GM06990 (cell line): ENCODE results near the gene LRRC56.

ENCODE experiments used
- DNase-seq: peaks from one replicate; pipeline ENCODE4 v3.0.0-alpha.2; 2011; ENCODE audit not compliant: insufficient read length; ENCODE audit errors: extremely low read depth
- H3K27me3 ChIP-seq: replicated peaks from 2 replicates; pipeline ENCODE4 v1.6.0; 2011; ENCODE audit warnings: low read length; ENCODE audit not compliant: control insufficient read depth, insufficient read depth
- H3K36me3 ChIP-seq: 2 replicates; pipeline ENCODE4 v1.5.1; 2011; ENCODE audit warnings: low read length; ENCODE audit not compliant: control insufficient read depth, insufficient read depth
- H3K4me3 ChIP-seq: replicated peaks from 2 replicates; pipeline ENCODE4 v1.5.1; 2011; ENCODE audit warnings: low read depth, mild to moderate bottlenecking, control low read depth, low read length
- CTCF ChIP-seq: IDR thresholded peaks from 2 replicates; pipeline ENCODE4 v1.5.1; 2011; ENCODE audit warnings: low read length, control low read depth, mild to moderate bottlenecking, inconsistent platforms; ENCODE audit not compliant: insufficient read depth, poor library complexity, severe bottlenecking

The LRRC56 gene

GRCh38 chr11:499201-500076 is 37.9 kb upstream of the LRRC56 start:
- H3K27me3 ChIP-seq, result no peaks in the 10 kb centered on the region
- no peak overlapping the region for H3K4me3 ChIP-seq
- no peak for DNase-seq
- H3K36me3 ChIP-seq, result peaks cover 43% of the 10 kb centered on the region
- no peak for TF ChIP-seq CTCF

GRCh38 chr11:501001-501682 is 36.2 kb upstream of the LRRC56 start:
- DNase-seq, result no peak
- H3K4me3 ChIP-seq, result no peak overlapping the region
- H3K36me3 ChIP-seq, result peaks cover 40% of the 10 kb centered on the region
- no peaks in the 10 kb centered on the region for H3K27me3 ChIP-seq
- no peak for TF ChIP-seq CTCF

GRCh38 chr11:501683-502287 is 35.5 kb upstream of the LRRC56 start:
- H3K27me3 ChIP-seq, result no peaks in the 10 kb centered on the region
- DNase-seq, result no peak
- peaks cover 39% of the 10 kb centered on the region for H3K36me3 ChIP-seq
- TF ChIP-seq CTCF, result no peak
- no peak overlapping the region for H3K4me3 ChIP-seq

- Histone ChIP-seq H3K27me3 (no peaks in the 10 kb centered on the region), H3K36me3 (peaks cover 33% of the 10 kb centered on the region), H3K4me3 (no peak overlapping the region)
- TF ChIP-seq CTCF, result no peak
- DNase-seq, result no peak
Measured at GRCh38 chr11:502288-503178, 34.8 kb upstream of the LRRC56 start.

- no peak for TF ChIP-seq CTCF
- Histone ChIP-seq H3K36me3 (peaks cover 25% of the 10 kb centered on the region), H3K27me3 (no peaks in the 10 kb centered on the region), H3K4me3 (peak overlapping the region; percentile 50)
- DNase-seq, result peak; percentile 62
Measured at GRCh38 chr11:503179-503981, 33.9 kb upstream of the LRRC56 start.
